ENCODE measurements around the gene LPAR6. TPM values are rescaled to one million over a fixed set of nuclear protein-coding genes. Genes with fewer than 3 reads are reported as not detected.

The LPAR6 gene
- total RNA-seq, 4 donors from 2014 or later, result 13.3 to 41.4 (median 22.8) TPM

GRCh38 chr13:48398450-48399095, 14.3 kb downstream of the LPAR6 start:
- Histone ChIP-seq H3K27ac (peak overlapping the region; percentile 35), H3K9me3 (no peaks in the 10 kb centered on the region), H3K4me1 (peaks cover 54% of the 10 kb centered on the region), H3K36me3 (peaks cover 13% of the 10 kb centered on the region), H3K27me3 (no peaks in the 10 kb centered on the region), H3K4me3 (no peak overlapping the region)
- TF ChIP-seq POLR2AphosphoS5 (IDR thresholded peaks at IDR 0.05) (no peak), EP300 (IDR thresholded peaks at IDR 0.05) (no peak), CTCF (IDR thresholded peaks at IDR 0.05) (no peak), POLR2A (IDR thresholded peaks at IDR 0.05) (no peak)
- DNase-seq (ENCODE audit: low spot score in 2 of 2), result no peak

GRCh38 chr13:48397744-48398143, 15.2 kb downstream of the LPAR6 start:
- Histone ChIP-seq H3K27ac (no peak overlapping the region), H3K36me3 (peaks cover 13% of the 10 kb centered on the region), H3K27me3 (no peaks in the 10 kb centered on the region), H3K9me3 (no peaks in the 10 kb centered on the region), H3K4me3 (no peak overlapping the region), H3K4me1 (peaks cover 45% of the 10 kb centered on the region)
- WGBS, result 58% methylated on average over 1 of the region's 1 CpG
- DNase-seq (ENCODE audit: low spot score in 2 of 2), result no peak
- TF ChIP-seq CTCF (IDR thresholded peaks at IDR 0.05) (no peak), POLR2A (IDR thresholded peaks at IDR 0.05) (no peak), EP300 (IDR thresholded peaks at IDR 0.05) (no peak), POLR2AphosphoS5 (IDR thresholded peaks at IDR 0.05) (no peak)

- H3K4me3 ChIP-seq, result no peak overlapping the region
- DNase-seq (ENCODE audit: low spot score in 2 of 2), result no peak
- WGBS, result 90% methylated on average over 2 of the region's 2 CpGs
- H3K27me3 ChIP-seq, result no peaks in the 10 kb centered on the region
- H3K27ac ChIP-seq, result no peak overlapping the region
- peaks cover 13% of the 10 kb centered on the region for H3K36me3 ChIP-seq
- H3K9me3 ChIP-seq, result no peaks in the 10 kb centered on the region
- TF ChIP-seq POLR2AphosphoS5 (IDR thresholded peaks at IDR 0.05), result no peak
- TF ChIP-seq CTCF (IDR thresholded peaks at IDR 0.05), result no peak
- no peak for TF ChIP-seq EP300 (IDR thresholded peaks at IDR 0.05)
- TF ChIP-seq POLR2A (IDR thresholded peaks at IDR 0.05), result no peak
- peaks cover 7% of the 10 kb centered on the region for H3K4me1 ChIP-seq
These were observed 19.2 kb downstream of the LPAR6 start for GRCh38 chr13:48393698-48394085.

GRCh38 chr13:48393030-48393697, 19.7 kb downstream of the LPAR6 start:
- H3K4me3 ChIP-seq, result no peak overlapping the region
- TF ChIP-seq EP300 (IDR thresholded peaks at IDR 0.05) (no peak), CTCF (IDR thresholded peaks at IDR 0.05) (no peak), POLR2AphosphoS5 (IDR thresholded peaks at IDR 0.05) (no peak), POLR2A (IDR thresholded peaks at IDR 0.05) (no peak)
- H3K36me3 ChIP-seq, result peaks cover 13% of the 10 kb centered on the region
- no peak for DNase-seq (ENCODE audit: low spot score in 2 of 2)
- H3K4me1 ChIP-seq, result peaks cover 3% of the 10 kb centered on the region
- WGBS, result 80% methylated on average over 3 of the region's 3 CpGs
- H3K27ac ChIP-seq, result no peak overlapping the region
- H3K27me3 ChIP-seq, result no peaks in the 10 kb centered on the region
- no peaks in the 10 kb centered on the region for H3K9me3 ChIP-seq

GRCh38 chr13:48391257-48391656, 21.7 kb downstream of the LPAR6 start:
- no peak overlapping the region for H3K27ac ChIP-seq
- no peak overlapping the region for H3K4me3 ChIP-seq
- TF ChIP-seq POLR2AphosphoS5 (IDR thresholded peaks at IDR 0.05) (no peak), POLR2A (IDR thresholded peaks at IDR 0.05) (no peak), CTCF (IDR thresholded peaks at IDR 0.05) (no peak), EP300 (IDR thresholded peaks at IDR 0.05) (no peak)
- 93% methylated on average over 3 of the region's 3 CpGs for WGBS
- no peak for DNase-seq (ENCODE audit: low spot score in 2 of 2)
- no peaks in the 10 kb centered on the region for H3K27me3 ChIP-seq
- no peaks in the 10 kb centered on the region for H3K4me1 ChIP-seq
- no peaks in the 10 kb centered on the region for H3K9me3 ChIP-seq
- peaks cover 13% of the 10 kb centered on the region for H3K36me3 ChIP-seq

Measured in suprapubic skin (tissue), 4 donors.